Left lung (tissue), 10 donors: ENCODE results near the gene CADM1. TPM values are rescaled to one million over a fixed set of nuclear protein-coding genes. Genes with fewer than 3 reads are reported as not detected.

Experiments
- ATAC-seq: fragments of 200-7000 bp; cut with Tn5 transposase; one replicate; pipeline ENCODE4 v1.9.1; 2020; ENCODE audit warnings: moderate library complexity
- DNase-seq, 4 donors: peaks; one replicate each; pipeline ENCODE4 v3.0.0-alpha.2; 2013 to 2020
- H3K27ac ChIP-seq, 2 donors: fragments of 200-600 bp; sonication (generic) in 1 of 2; one replicate each; pipeline versions ENCODE4 v1.5.0 to v1.8.0; 2020 to 2021
- H3K27me3 ChIP-seq, 2 donors: fragments of 200-600 bp; sonication (generic) in 1 of 2; one replicate each; pipeline versions ENCODE4 v1.5.0 to v1.8.0; 2020 to 2021
- H3K36me3 ChIP-seq, 2 donors: fragments of 200-600 bp; sonication (generic) in 1 of 2; one replicate each; pipeline versions ENCODE4 v1.5.0 to v1.8.0; 2020 to 2021
- H3K4me1 ChIP-seq, 2 donors: fragments of 200-600 bp; one replicate each; pipeline ENCODE4 v1.8.0; 2021
- H3K4me3 ChIP-seq, 2 donors: fragments of 200-600 bp; sonication (generic) in 1 of 2; one replicate each; pipeline versions ENCODE4 v1.5.0 to v1.8.0; 2020 to 2021; ENCODE audit warnings: mild to moderate bottlenecking in 1 of 2
- H3K9me3 ChIP-seq, 2 donors: fragments of 200-600 bp; sonication (generic) in 1 of 2; one replicate each; pipeline versions ENCODE4 v1.5.0 to v1.8.0; 2020 to 2021
- CTCF ChIP-seq, 2 donors: fragments of 200-600 bp; sonication (generic) in 1 of 2; IDR thresholded peaks; one replicate each; pipeline versions ENCODE4 v1.5.0 to v1.8.0; 2021; ENCODE audit warnings: antibody characterized with exemption in 2 of 2
- intact Hi-C, 2 donors: fragments of 100-400 bp; cut with DNase I; formaldehyde crosslinking; loops; one replicate each; pipeline versions ENCODE4 v1.11.2 to v1.14.2; 2022
- polyA plus RNA-seq, 6 donors: library from polyadenylated mRNA; unstranded; fragments of 120-200 nt; gene quantifications; one replicate each; pipeline ENCODE4 v1.2.1, GENCODE V29; 2013; ENCODE audit not compliant: insufficient read length in 6 of 6
- total RNA-seq, 2 donors: library from RNA; stranded (reverse); fragmentation: NEBNext Ultra II Directional; extraction: Animal tissue kit (Norgen Biotek cat#: 25700); gene quantifications; one replicate each; pipeline ENCODE4 v1.2.1, GENCODE V29; 2021
- donor health status: DM: no; HTN: yes; CAD: no.
- donor health status: DM: no; HTN: no; CAD: no.

The CADM1 gene
- total and polyA plus RNA-seq, 8 donors: 105 to 307 (median 156) TPM

GRCh38 chr11:115179636-115180035 lies 324.6 kb downstream of the CADM1 start:
- H3K27ac ChIP-seq: no peak overlapping the region
- no peak for DNase-seq
- no peak overlapping the region for H3K4me3 ChIP-seq
- H3K36me3 ChIP-seq: no peaks in the 10 kb centered on the region
- no peaks in the 10 kb centered on the region for H3K9me3 ChIP-seq
- intact Hi-C loops: no loop called here
- no peak for TF ChIP-seq CTCF (IDR thresholded peaks at IDR 0.05)
- no peak for ATAC-seq
- H3K4me1 ChIP-seq: no peaks in the 10 kb centered on the region
- no peaks in the 10 kb centered on the region for H3K27me3 ChIP-seq

GRCh38 chr11:115178705-115179104 lies 325.5 kb downstream of the CADM1 start:
- ATAC-seq (no peak), DNase-seq (no peak)
- Histone ChIP-seq H3K27me3 (no peaks in the 10 kb centered on the region), H3K4me3 (no peak overlapping the region), H3K27ac (no peak overlapping the region), H3K36me3 (no peaks in the 10 kb centered on the region), H3K4me1 (no peaks in the 10 kb centered on the region), H3K9me3 (no peaks in the 10 kb centered on the region)
- no peak for TF ChIP-seq CTCF (IDR thresholded peaks at IDR 0.05)
- intact Hi-C loops: no loop called here

- Histone ChIP-seq H3K9me3 (no peaks in the 10 kb centered on the region), H3K4me3 (no peak overlapping the region), H3K4me1 (no peaks in the 10 kb centered on the region), H3K27me3 (no peaks in the 10 kb centered on the region), H3K36me3 (no peaks in the 10 kb centered on the region), H3K27ac (no peak overlapping the region)
- intact Hi-C loops: no loop called here
- ATAC-seq (no peak), DNase-seq (no peak)
- TF ChIP-seq CTCF (IDR thresholded peaks at IDR 0.05): no peak
These were observed 331.1 kb downstream of the CADM1 start for GRCh38 chr11:115173136-115173535.

- no peaks in the 10 kb centered on the region for H3K9me3 ChIP-seq
- ATAC-seq (peak; percentile 39), DNase-seq (peak in 1 of 4 donors; percentile 29)
- intact Hi-C loops: no loop called here
- H3K27me3 ChIP-seq: peaks cover 0 to 17% of the 10 kb centered on the region in 2 donors
- no peaks in the 10 kb centered on the region for H3K36me3 ChIP-seq
- no peak overlapping the region for H3K27ac ChIP-seq
- H3K4me3 ChIP-seq: no peak overlapping the region
- TF ChIP-seq CTCF (IDR thresholded peaks at IDR 0.05): peak; percentile 52 to 66
- no peaks in the 10 kb centered on the region for H3K4me1 ChIP-seq
These were observed 333.9 kb downstream of the CADM1 start for GRCh38 chr11:115170133-115170815.

- Histone ChIP-seq H3K4me3 (no peak overlapping the region), H3K36me3 (no peaks in the 10 kb centered on the region), H3K9me3 (no peaks in the 10 kb centered on the region), H3K27ac (no peak overlapping the region), H3K27me3 (peaks cover 0 to 27% of the 10 kb centered on the region in 2 donors), H3K4me1 (no peaks in the 10 kb centered on the region)
- no peak for TF ChIP-seq CTCF (IDR thresholded peaks at IDR 0.05)
- DNase-seq (peak in 2 of 4 donors; percentile 66 to 74), ATAC-seq (no peak)
- intact Hi-C loops: no loop called here
These were observed 335.0 kb downstream of the CADM1 start for GRCh38 chr11:115169251-115169650.
